CD1c-positive myeloid dendritic cell (primary cell): ENCODE data around the gene SESN3.
"Not testable (repeated sequence)": the region's sequence is repeated elsewhere in the genome, so short reads cannot be mapped to it uniquely, and the experiment has no call there.

ENCODE experiments used
- DNase-seq: peaks from one replicate; pipeline ENCODE4 v3.0.0-alpha.2; 2016; ENCODE audit errors: extremely low spot score

The SESN3 gene

GRCh38 chr11:95231127-95231880, at the start of gene SESN3:
TSS of gene SESN3 (minus strand) at chr11:95231202. CDS start at chr11:95230860, 342 bp downstream.
- peak; percentile 99 for DNase-seq

GRCh38 chr11:95279921-95280868, 49.2 kb upstream of the SESN3 start:
- DNase-seq, result peak; percentile 43

GRCh38 chr11:95277868-95278267, 46.9 kb upstream of the SESN3 start:
- no peak for DNase-seq

- no peak for DNase-seq
These were observed 45.1 kb upstream of the SESN3 start for GRCh38 chr11:95276139-95276538.

- not testable (repeated sequence) for DNase-seq
These were observed 42.6 kb upstream of the SESN3 start for GRCh38 chr11:95273618-95274017.

- no peak for DNase-seq
These were observed 38.2 kb upstream of the SESN3 start for GRCh38 chr11:95269036-95269819.

GRCh38 chr11:95268391-95268790, 37.4 kb upstream of the SESN3 start:
- no peak for DNase-seq

GRCh38 chr11:95267601-95268213, 36.7 kb upstream of the SESN3 start:
- DNase-seq, result peak; percentile 42

- DNase-seq, result no peak
These were observed 35.9 kb upstream of the SESN3 start for GRCh38 chr11:95266751-95267374.

- no peak for DNase-seq
These were observed 33.9 kb upstream of the SESN3 start for GRCh38 chr11:95264881-95265280.

GRCh38 chr11:95262994-95263765, 32.2 kb upstream of the SESN3 start:
- DNase-seq, result no peak

- DNase-seq, result no peak
These were observed 26.5 kb upstream of the SESN3 start for GRCh38 chr11:95257456-95257971.

GRCh38 chr11:95256321-95256779, 25.3 kb upstream of the SESN3 start:
- peak; percentile 74 for DNase-seq

GRCh38 chr11:95255251-95256145, 24.5 kb upstream of the SESN3 start:
- no peak for DNase-seq

GRCh38 chr11:95254716-95255115, 23.7 kb upstream of the SESN3 start:
- DNase-seq, result no peak

- DNase-seq, result peak; percentile 95
These were observed 23.2 kb upstream of the SESN3 start for GRCh38 chr11:95254131-95254704.

GRCh38 chr11:95253141-95253540, 22.1 kb upstream of the SESN3 start:
- no peak for DNase-seq

GRCh38 chr11:95252586-95252985, 21.6 kb upstream of the SESN3 start:
- DNase-seq, result no peak
